HG03159 (cell line): ENCODE measurements around the gene CKAP2L.

Experiments used
- ATAC-seq: cut with Tn5 transposase; IDR thresholded peaks from one replicate; pipeline ENCODE4 v1.9.1; 2021; ENCODE audit warnings: mild to moderate bottlenecking, moderate library complexity; ENCODE audit not compliant: unreplicated experiment

Gene CKAP2L

GRCh38 chr2:112764071-112765044 is at the start of gene CKAP2L:
TSS of gene CKAP2L (minus strand) at chr2:112764609. CDS start at chr2:112764598, 11 bp downstream.
- ATAC-seq, result peak; percentile 99

GRCh38 chr2:112813280-112813966 is 49.0 kb upstream of the CKAP2L start:
- ATAC-seq, result no peak

- ATAC-seq, result no peak
These were observed 48.2 kb upstream of the CKAP2L start for GRCh38 chr2:112812318-112813267.

GRCh38 chr2:112811841-112812306 is 47.5 kb upstream of the CKAP2L start:
- no peak for ATAC-seq

GRCh38 chr2:112811276-112811831 is 46.9 kb upstream of the CKAP2L start:
- ATAC-seq, result no peak

GRCh38 chr2:112809112-112809511 is 44.7 kb upstream of the CKAP2L start:
- ATAC-seq, result no peak

GRCh38 chr2:112807233-112807807 is 42.9 kb upstream of the CKAP2L start:
- ATAC-seq, result no peak

GRCh38 chr2:112805542-112805941 is 41.1 kb upstream of the CKAP2L start:
- peak; percentile 66 for ATAC-seq

GRCh38 chr2:112803691-112804521 is 39.5 kb upstream of the CKAP2L start:
- ATAC-seq, result peak; percentile 47

GRCh38 chr2:112800881-112801583 is 36.6 kb upstream of the CKAP2L start:
- no peak for ATAC-seq

GRCh38 chr2:112798979-112799975 is 34.9 kb upstream of the CKAP2L start:
- no peak for ATAC-seq

GRCh38 chr2:112796486-112796885 is 32.1 kb upstream of the CKAP2L start:
- no peak for ATAC-seq

GRCh38 chr2:112795774-112796173 is 31.4 kb upstream of the CKAP2L start:
- no peak for ATAC-seq

- no peak for ATAC-seq
These were observed 30.4 kb upstream of the CKAP2L start for GRCh38 chr2:112794841-112795240.

GRCh38 chr2:112794131-112794733 is 29.8 kb upstream of the CKAP2L start:
- ATAC-seq, result no peak

GRCh38 chr2:112793449-112793978 is 29.1 kb upstream of the CKAP2L start:
- ATAC-seq, result no peak

- ATAC-seq, result no peak
These were observed 28.0 kb upstream of the CKAP2L start for GRCh38 chr2:112792419-112792818.
